ENCODE measurements around the gene THAP6. TPM values are rescaled to one million over a fixed set of nuclear protein-coding genes. Genes with fewer than 3 reads are reported as not detected.
"Not testable (repeated sequence)": the region's sequence is repeated elsewhere in the genome, so short reads cannot be mapped to it uniquely, and the experiment has no call there.

Gene THAP6
- total and polyA plus RNA-seq, 2 donors (not counting 1 experiment from before 2014, with no cell fraction given), result 8.9 to 38.3 TPM

DNA sequence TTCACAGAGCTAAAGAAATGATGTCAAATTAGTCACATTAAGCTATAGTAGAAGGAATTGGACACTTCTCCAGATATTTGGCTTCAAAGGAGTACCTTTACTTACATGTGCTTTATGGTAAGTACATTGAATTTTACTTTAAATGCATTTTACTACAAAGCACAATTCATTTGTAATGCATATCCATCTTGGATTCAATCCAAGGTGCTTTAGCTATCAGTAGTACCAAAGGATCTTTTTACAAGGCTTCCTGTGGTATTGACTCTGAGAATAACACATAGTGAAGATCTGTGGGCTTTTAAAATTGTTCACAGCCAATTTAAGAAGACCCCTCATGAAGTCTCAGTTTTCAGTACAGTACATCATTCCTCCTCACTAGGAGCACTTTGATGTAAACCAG, 13.2 kb downstream of the THAP6 start:
- no peak for ATAC-seq (ENCODE audit: low read depth)
- Histone ChIP-seq H3K4me1 (ENCODE audit: control insufficient read depth in 2 of 2, insufficient read depth in 2 of 2, low read length in 2 of 2) (no peaks in the 10 kb centered on the region), H3K9ac (ENCODE audit: low read length) (no peak overlapping the region), H3K9me3 (ENCODE audit: control extremely low read depth in 1 of 3, control insufficient read depth in 2 of 3, insufficient read depth in 1 of 3, low read length in 2 of 3) (peaks cover 0 to 5% (median 0%) of the 10 kb centered on the region in 3 donors), H3K4me2 (replicated peaks; ENCODE audit: low read depth, low read length, poor library complexity, severe bottlenecking) (no peak overlapping the region), H3K4me3 (ENCODE audit: control extremely low read depth in 1 of 5, extremely low read depth in 1 of 5, insufficient read depth in 1 of 5, low read depth in 2 of 5, low read length in 4 of 5) (no peak overlapping the region), H2AFZ (ENCODE audit: insufficient read depth, low read depth, low read length, poor library complexity, severe bottlenecking) (no peak overlapping the region), H3K79me2 (ENCODE audit: control insufficient read depth, insufficient read depth, low read length) (peaks cover 2% of the 10 kb centered on the region), H3K27me3 (replicated peaks in 1 of 4; ENCODE audit: control extremely low read depth in 1 of 4, control insufficient read depth in 3 of 4, insufficient read depth in 4 of 4, low read length in 3 of 4) (no peaks in the 10 kb centered on the region), H4K20me1 (ENCODE audit: control insufficient read depth, insufficient read depth, low read length, poor library complexity, severe bottlenecking) (no peaks in the 10 kb centered on the region), H3K36me3 (replicated peaks in 1 of 2; ENCODE audit: control extremely low read depth in 1 of 2, control insufficient read depth in 1 of 2, extremely low read depth in 1 of 2, insufficient read depth in 2 of 2, low read length in 1 of 2) (peaks cover 30 to 65% of the 10 kb centered on the region in 2 experiments), H3K27ac (ENCODE audit: low read length in 2 of 2) (no peak overlapping the region)
- H3K27ac Mint-ChIP-seq, result no peak overlapping the region
- H3K4me1 Mint-ChIP-seq, result peaks cover 2% of the 10 kb centered on the region
- intact Hi-C loops (cut with micrococcal nuclease), result no loop called here
- no peak for TF ChIP-seq EZH2 (IDR thresholded peaks at IDR 0.05; ENCODE audit: borderline replicate concordance, insufficient read depth, low read depth, low read length, poor library complexity, severe bottlenecking)
- TF ChIP-seq CTCF (IDR thresholded peaks at IDR 0.05), result no peak
- H3K4me3 Mint-ChIP-seq, result no peak overlapping the region
- no peaks in the 10 kb centered on the region for H3K27me3 Mint-ChIP-seq
- no peak for DNase-seq
- H3K9me3 Mint-ChIP-seq (ENCODE audit: insufficient read depth), result peaks cover 4% of the 10 kb centered on the region
- CTCF ChIA-PET, result interaction anchor here (1.0 kb wide), 1 partner anchor 653 kb away, joined by 3 read pairs; no protein-coding TSS in a partner anchor
- POLR2A ChIA-PET, result no interaction called here

DNA sequence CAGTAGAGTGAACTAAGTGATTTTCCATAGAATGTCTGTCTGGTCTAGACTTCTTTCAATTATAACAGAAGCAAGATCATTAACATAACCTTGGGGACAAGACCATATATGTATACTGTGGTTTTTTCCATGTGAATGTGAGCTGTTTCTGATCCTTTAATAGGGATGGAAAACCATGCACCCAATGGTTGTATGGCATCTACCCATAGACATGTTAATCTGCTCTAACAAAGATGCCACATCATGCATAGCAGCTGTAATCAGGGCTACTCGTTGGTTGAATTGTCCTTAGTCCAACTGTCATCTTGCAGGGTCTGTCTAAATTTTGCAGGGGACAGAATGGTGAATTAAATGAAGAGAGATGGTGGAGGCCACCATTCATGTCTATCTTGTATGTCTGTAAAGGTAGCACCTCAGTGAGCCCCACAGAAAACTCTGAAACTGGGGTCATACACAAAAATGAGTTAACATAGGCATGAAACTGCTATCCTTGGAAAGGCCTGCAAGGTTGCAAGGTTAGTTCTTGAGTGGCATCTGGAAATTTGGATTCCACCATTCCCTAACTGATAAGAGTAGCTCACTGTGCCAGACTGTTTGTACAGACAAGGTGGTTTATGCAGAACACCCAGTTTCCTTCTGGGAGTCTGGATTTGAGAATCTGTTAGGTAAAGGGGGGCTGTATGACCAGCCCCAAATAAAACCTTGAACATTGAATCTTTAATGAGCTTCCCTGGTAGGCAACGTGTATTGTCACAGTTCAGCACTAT, 16.5 kb downstream of the THAP6 start:
- no peak overlapping the region for H2AFZ ChIP-seq (ENCODE audit: insufficient read depth, low read depth, low read length, poor library complexity, severe bottlenecking)
- no peak overlapping the region for H3K27ac ChIP-seq (ENCODE audit: low read length in 2 of 2)
- ChIA-PET CTCF (no interaction called here), POLR2A (no interaction called here)
- 94% methylated on average over 2 of the region's 2 CpGs for WGBS (ENCODE audit: insufficient coverage)
- H3K4me1 ChIP-seq (ENCODE audit: control insufficient read depth in 2 of 2, insufficient read depth in 2 of 2, low read length in 2 of 2), result no peaks in the 10 kb centered on the region
- ATAC-seq (ENCODE audit: low read depth), result no peak
- no peaks in the 10 kb centered on the region for H3K27me3 ChIP-seq (replicated peaks in 1 of 4; ENCODE audit: control extremely low read depth in 1 of 4, control insufficient read depth in 3 of 4, insufficient read depth in 4 of 4, low read length in 3 of 4)
- H3K4me1 Mint-ChIP-seq, result no peaks in the 10 kb centered on the region
- no peaks in the 10 kb centered on the region for H3K79me2 ChIP-seq (ENCODE audit: control insufficient read depth, insufficient read depth, low read length)
- peaks cover 0 to 12% (median 0%) of the 10 kb centered on the region in 3 donors for H3K9me3 ChIP-seq (ENCODE audit: control extremely low read depth in 1 of 3, control insufficient read depth in 2 of 3, insufficient read depth in 1 of 3, low read length in 2 of 3)
- no peaks in the 10 kb centered on the region for H4K20me1 ChIP-seq (ENCODE audit: control insufficient read depth, insufficient read depth, low read length, poor library complexity, severe bottlenecking)
- DNase-seq, result no peak
- no peak overlapping the region for H3K4me2 ChIP-seq (replicated peaks; ENCODE audit: low read depth, low read length, poor library complexity, severe bottlenecking)
- no peak overlapping the region for H3K4me3 Mint-ChIP-seq
- H3K27ac Mint-ChIP-seq, result no peak overlapping the region
- H3K9ac ChIP-seq (ENCODE audit: low read length), result no peak overlapping the region
- intact Hi-C loops (cut with micrococcal nuclease), result no loop called here
- H3K9me3 Mint-ChIP-seq (ENCODE audit: insufficient read depth), result peaks cover 8% of the 10 kb centered on the region
- TF ChIP-seq CTCF (IDR thresholded peaks at IDR 0.05) (no peak), EZH2 (IDR thresholded peaks at IDR 0.05; ENCODE audit: borderline replicate concordance, insufficient read depth, low read depth, low read length, poor library complexity, severe bottlenecking) (no peak)
- H3K36me3 ChIP-seq (replicated peaks in 1 of 2; ENCODE audit: control extremely low read depth in 1 of 2, control insufficient read depth in 1 of 2, extremely low read depth in 1 of 2, insufficient read depth in 2 of 2, low read length in 1 of 2), result peaks cover 27 to 59% of the 10 kb centered on the region in 2 experiments
- H3K27me3 Mint-ChIP-seq, result no peaks in the 10 kb centered on the region
- no peak overlapping the region for H3K4me3 ChIP-seq (ENCODE audit: control extremely low read depth in 1 of 5, extremely low read depth in 1 of 5, insufficient read depth in 1 of 5, low read depth in 2 of 5, low read length in 4 of 5)

DNA sequence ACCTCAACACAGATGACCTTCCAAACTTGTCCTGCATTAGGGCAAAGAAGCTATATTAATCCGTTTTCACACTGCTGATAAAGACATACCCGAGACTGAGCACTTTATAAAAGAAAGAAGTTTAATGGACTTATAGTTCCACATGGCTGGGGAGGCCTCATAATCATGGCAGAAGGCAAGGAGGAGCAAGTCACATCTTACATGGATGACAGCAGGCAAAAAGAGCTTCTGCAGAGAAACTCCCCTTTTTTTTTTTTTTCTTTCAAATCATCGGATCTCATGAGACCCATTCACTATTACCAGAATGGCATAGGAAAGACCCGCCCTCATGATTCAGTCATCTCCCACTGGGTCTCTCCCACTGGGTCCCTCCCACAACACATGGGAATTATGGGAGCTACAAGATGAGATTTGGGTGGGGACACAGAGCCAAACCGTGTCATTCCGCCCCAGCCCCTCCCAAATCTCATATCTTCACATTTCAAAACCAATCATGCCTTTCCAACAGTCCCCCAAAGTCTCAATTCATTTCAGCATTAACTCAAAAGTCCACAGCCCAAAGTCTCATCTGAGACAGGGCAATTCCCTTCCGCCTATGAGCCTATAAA, 17.4 kb downstream of the THAP6 start:
- H3K79me2 ChIP-seq (ENCODE audit: control insufficient read depth, insufficient read depth, low read length); H3K4me3 Mint-ChIP-seq; H4K20me1 ChIP-seq (ENCODE audit: control insufficient read depth, insufficient read depth, low read length, poor library complexity, severe bottlenecking); H3K4me1 ChIP-seq (ENCODE audit: control insufficient read depth in 2 of 2, insufficient read depth in 2 of 2, low read length in 2 of 2); intact Hi-C loops (cut with micrococcal nuclease); H3K4me2 ChIP-seq (replicated peaks; ENCODE audit: low read depth, low read length, poor library complexity, severe bottlenecking); H3K27me3 Mint-ChIP-seq; ATAC-seq (ENCODE audit: low read depth); CTCF ChIA-PET; H3K27me3 ChIP-seq (replicated peaks in 1 of 4; ENCODE audit: control extremely low read depth in 1 of 4, control insufficient read depth in 3 of 4, insufficient read depth in 4 of 4, low read length in 3 of 4); H3K9me3 Mint-ChIP-seq (ENCODE audit: insufficient read depth); POLR2A ChIA-PET; H3K9ac ChIP-seq (ENCODE audit: low read length); H3K27ac Mint-ChIP-seq; DNase-seq; H3K27ac ChIP-seq (ENCODE audit: low read length in 2 of 2); H2AFZ ChIP-seq (ENCODE audit: insufficient read depth, low read depth, low read length, poor library complexity, severe bottlenecking); H3K4me1 Mint-ChIP-seq; H3K4me3 ChIP-seq (ENCODE audit: control extremely low read depth in 1 of 5, extremely low read depth in 1 of 5, insufficient read depth in 1 of 5, low read depth in 2 of 5, low read length in 4 of 5): not testable (repeated sequence)
- peaks cover 24 to 50% of the 10 kb centered on the region in 2 experiments for H3K36me3 ChIP-seq (replicated peaks in 1 of 2; ENCODE audit: control extremely low read depth in 1 of 2, control insufficient read depth in 1 of 2, extremely low read depth in 1 of 2, insufficient read depth in 2 of 2, low read length in 1 of 2)
- peaks cover 0 to 12% (median 0%) of the 10 kb centered on the region in 3 donors for H3K9me3 ChIP-seq (ENCODE audit: control extremely low read depth in 1 of 3, control insufficient read depth in 2 of 3, insufficient read depth in 1 of 3, low read length in 2 of 3)
- WGBS (ENCODE audit: insufficient coverage), result 80% methylated on average over 2 of the region's 7 CpGs
